ENCODE measurements around the gene RPL31. TPM values are rescaled to one million over a fixed set of nuclear protein-coding genes. Genes with fewer than 3 reads are reported as not detected.

RPL31 gene
- total and polyA plus RNA-seq, 2 donors (not counting 1 experiment from before 2014, with no cell fraction given), result 1,767 to 2,170 TPM

DNA sequence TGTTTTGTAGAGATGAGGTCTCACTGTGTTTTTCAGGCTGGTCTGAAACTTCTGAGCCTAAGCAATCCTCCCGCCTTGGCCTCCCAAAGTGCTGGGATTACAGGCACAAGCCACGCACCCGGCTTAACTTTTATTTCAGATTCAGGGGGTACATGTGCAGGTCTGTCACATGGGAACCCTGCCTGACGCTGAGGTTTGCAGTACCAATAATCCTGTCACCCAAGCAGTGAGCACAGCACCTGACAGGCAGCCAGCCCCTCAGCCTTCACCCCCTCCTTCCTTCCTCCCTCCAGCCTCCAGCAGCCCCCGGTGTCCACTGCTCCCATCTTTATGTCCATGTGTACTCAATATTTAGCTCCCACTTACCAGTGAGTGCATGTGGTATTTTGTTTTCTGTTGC lies 46.0 kb upstream of the RPL31 start:
- DNase-seq (no peak), ATAC-seq (ENCODE audit: low read depth) (no peak)
- H3K9ac ChIP-seq (ENCODE audit: low read length), result no peak overlapping the region
- Mint-ChIP-seq H3K4me1 (no peaks in the 10 kb centered on the region), H3K27me3 (peaks cover 18% of the 10 kb centered on the region), H3K4me3 (no peak overlapping the region), H3K9me3 (ENCODE audit: insufficient read depth) (no peaks in the 10 kb centered on the region), H3K27ac (no peak overlapping the region)
- no peak overlapping the region for H3K4me3 ChIP-seq (ENCODE audit: control extremely low read depth in 1 of 5, extremely low read depth in 1 of 5, insufficient read depth in 1 of 5, low read depth in 2 of 5, low read length in 4 of 5)
- H3K36me3 ChIP-seq (replicated peaks in 1 of 2; ENCODE audit: control extremely low read depth in 1 of 2, control insufficient read depth in 1 of 2, extremely low read depth in 1 of 2, insufficient read depth in 2 of 2, low read length in 1 of 2), result no peaks in the 10 kb centered on the region
- no peak overlapping the region for H3K4me2 ChIP-seq (replicated peaks; ENCODE audit: low read depth, low read length, poor library complexity, severe bottlenecking)
- peaks cover 0 to 12% (median 0%) of the 10 kb centered on the region in 4 experiments for H3K27me3 ChIP-seq (replicated peaks in 1 of 4; ENCODE audit: control extremely low read depth in 1 of 4, control insufficient read depth in 3 of 4, insufficient read depth in 4 of 4, low read length in 3 of 4)
- no peak for TF ChIP-seq EZH2 (IDR thresholded peaks at IDR 0.05; ENCODE audit: borderline replicate concordance, insufficient read depth, low read depth, low read length, poor library complexity, severe bottlenecking)
- TF ChIP-seq, protein P1, sequence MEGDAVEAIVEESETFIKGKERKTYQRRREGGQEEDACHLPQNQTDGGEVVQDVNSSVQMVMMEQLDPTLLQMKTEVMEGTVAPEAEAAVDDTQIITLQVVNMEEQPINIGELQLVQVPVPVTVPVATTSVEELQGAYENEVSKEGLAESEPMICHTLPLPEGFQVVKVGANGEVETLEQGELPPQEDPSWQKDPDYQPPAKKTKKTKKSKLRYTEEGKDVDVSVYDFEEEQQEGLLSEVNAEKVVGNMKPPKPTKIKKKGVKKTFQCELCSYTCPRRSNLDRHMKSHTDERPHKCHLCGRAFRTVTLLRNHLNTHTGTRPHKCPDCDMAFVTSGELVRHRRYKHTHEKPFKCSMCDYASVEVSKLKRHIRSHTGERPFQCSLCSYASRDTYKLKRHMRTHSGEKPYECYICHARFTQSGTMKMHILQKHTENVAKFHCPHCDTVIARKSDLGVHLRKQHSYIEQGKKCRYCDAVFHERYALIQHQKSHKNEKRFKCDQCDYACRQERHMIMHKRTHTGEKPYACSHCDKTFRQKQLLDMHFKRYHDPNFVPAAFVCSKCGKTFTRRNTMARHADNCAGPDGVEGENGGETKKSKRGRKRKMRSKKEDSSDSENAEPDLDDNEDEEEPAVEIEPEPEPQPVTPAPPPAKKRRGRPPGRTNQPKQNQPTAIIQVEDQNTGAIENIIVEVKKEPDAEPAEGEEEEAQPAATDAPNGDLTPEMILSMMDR (IDR thresholded peaks at IDR 0.05), result no peak
- WGBS (ENCODE audit: insufficient coverage), result 100% methylated on average over 4 of the region's 5 CpGs
- intact Hi-C loops (cut with micrococcal nuclease), result no loop called here
- H3K27ac ChIP-seq (ENCODE audit: low read length in 2 of 2), result no peak overlapping the region
- no peak overlapping the region for H2AFZ ChIP-seq (ENCODE audit: insufficient read depth, low read depth, low read length, poor library complexity, severe bottlenecking)
- ChIA-PET CTCF (no interaction called here), POLR2A (no interaction called here)
- no peaks in the 10 kb centered on the region for H3K4me1 ChIP-seq (ENCODE audit: control insufficient read depth in 2 of 2, insufficient read depth in 2 of 2, low read length in 2 of 2)
- no peaks in the 10 kb centered on the region for H4K20me1 ChIP-seq (ENCODE audit: control insufficient read depth, insufficient read depth, low read length, poor library complexity, severe bottlenecking)
- H3K9me3 ChIP-seq (ENCODE audit: control extremely low read depth in 1 of 3, control insufficient read depth in 2 of 3, insufficient read depth in 1 of 3, low read length in 2 of 3), result peaks cover 0 to 8% (median 0%) of the 10 kb centered on the region in 3 donors
- no peaks in the 10 kb centered on the region for H3K79me2 ChIP-seq (ENCODE audit: control insufficient read depth, insufficient read depth, low read length)

DNA sequence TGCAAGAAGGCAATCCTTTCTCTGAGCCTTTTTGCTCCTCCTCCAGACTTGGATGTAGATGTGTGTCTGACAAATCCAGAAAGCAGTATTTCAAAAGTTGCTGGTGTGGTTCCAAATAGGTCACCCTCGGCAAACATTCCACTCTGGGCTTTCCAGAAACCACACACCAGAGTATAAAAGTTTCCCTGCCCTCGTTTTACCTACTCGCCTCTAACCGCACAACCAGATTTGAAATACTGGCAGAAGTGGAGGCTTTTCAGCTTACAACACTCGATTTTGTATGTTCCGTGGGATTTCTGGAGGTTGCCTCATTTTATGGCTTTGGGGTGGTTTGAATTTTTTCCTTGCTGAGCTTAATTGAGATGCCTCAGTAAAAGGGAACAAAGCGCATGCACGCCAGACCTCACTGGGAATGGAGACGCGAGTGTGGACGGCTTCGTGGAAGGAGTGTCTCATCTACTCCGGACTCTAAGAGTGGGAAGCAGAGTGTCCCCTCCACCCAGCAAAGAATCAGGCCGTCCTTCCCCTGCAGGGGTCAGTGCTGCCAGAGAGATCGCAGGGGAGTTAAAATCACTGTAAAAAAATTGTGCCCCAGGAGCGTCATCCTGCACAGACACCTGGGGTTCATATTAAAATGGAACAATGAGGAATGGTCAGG lies 44.0 kb upstream of the RPL31 start:
- no peaks in the 10 kb centered on the region for H4K20me1 ChIP-seq (ENCODE audit: control insufficient read depth, insufficient read depth, low read length, poor library complexity, severe bottlenecking)
- DNase-seq, result no peak
- H3K36me3 ChIP-seq (replicated peaks in 1 of 2; ENCODE audit: control extremely low read depth in 1 of 2, control insufficient read depth in 1 of 2, extremely low read depth in 1 of 2, insufficient read depth in 2 of 2, low read length in 1 of 2), result no peaks in the 10 kb centered on the region
- no peak for ATAC-seq (ENCODE audit: low read depth)
- peaks cover 0 to 8% (median 0%) of the 10 kb centered on the region in 3 donors for H3K9me3 ChIP-seq (ENCODE audit: control extremely low read depth in 1 of 3, control insufficient read depth in 2 of 3, insufficient read depth in 1 of 3, low read length in 2 of 3)
- H3K4me3 Mint-ChIP-seq, result no peak overlapping the region
- peaks cover 0 to 12% (median 0%) of the 10 kb centered on the region in 4 experiments for H3K27me3 ChIP-seq (replicated peaks in 1 of 4; ENCODE audit: control extremely low read depth in 1 of 4, control insufficient read depth in 3 of 4, insufficient read depth in 4 of 4, low read length in 3 of 4)
- no peak overlapping the region for H3K9ac ChIP-seq (ENCODE audit: low read length)
- TF ChIP-seq, protein P1 (IDR thresholded peaks at IDR 0.05), result no peak
- no peak for TF ChIP-seq EZH2 (IDR thresholded peaks at IDR 0.05; ENCODE audit: borderline replicate concordance, insufficient read depth, low read depth, low read length, poor library complexity, severe bottlenecking)
- no peak overlapping the region for H3K4me2 ChIP-seq (replicated peaks; ENCODE audit: low read depth, low read length, poor library complexity, severe bottlenecking)
- no peaks in the 10 kb centered on the region for H3K9me3 Mint-ChIP-seq (ENCODE audit: insufficient read depth)
- ChIA-PET CTCF (no interaction called here), POLR2A (no interaction called here)
- H3K79me2 ChIP-seq (ENCODE audit: control insufficient read depth, insufficient read depth, low read length), result no peaks in the 10 kb centered on the region
- H3K27ac Mint-ChIP-seq, result no peak overlapping the region
- intact Hi-C loops (cut with micrococcal nuclease), result no loop called here
- no peak overlapping the region for H3K4me3 ChIP-seq (ENCODE audit: control extremely low read depth in 1 of 5, extremely low read depth in 1 of 5, insufficient read depth in 1 of 5, low read depth in 2 of 5, low read length in 4 of 5)
- no peak overlapping the region for H2AFZ ChIP-seq (ENCODE audit: insufficient read depth, low read depth, low read length, poor library complexity, severe bottlenecking)
- 90% methylated on average over 13 of the region's 16 CpGs for WGBS (ENCODE audit: insufficient coverage)
- peaks cover 18% of the 10 kb centered on the region for H3K27me3 Mint-ChIP-seq
- no peaks in the 10 kb centered on the region for H3K4me1 ChIP-seq (ENCODE audit: control insufficient read depth in 2 of 2, insufficient read depth in 2 of 2, low read length in 2 of 2)
- H3K4me1 Mint-ChIP-seq, result no peaks in the 10 kb centered on the region
- H3K27ac ChIP-seq (ENCODE audit: low read length in 2 of 2), result no peak overlapping the region
